SK-N-SH treated with all-trans-retinoic acid at 6 μM for 48 hours (cell line): ENCODE data around the gene PHLDB3.
"Not testable (repeated sequence)": the region's sequence is repeated elsewhere in the genome, so short reads cannot be mapped to it uniquely, and the experiment has no call there.

Experiments
- ATAC-seq: fragments of 200-7000 bp; cut with Tn5 transposase; 3 replicates; pipeline ENCODE4 v1.9.1; 2020; ENCODE audit warnings: mild to moderate bottlenecking, moderate library complexity
- ARNTL ChIP-seq: fragments of 450-650 bp; formaldehyde crosslinking; IDR thresholded peaks from 2 replicates; pipeline ENCODE4 v1.5.0; 2020; ENCODE audit warnings: low read depth, mild to moderate bottlenecking, moderate library complexity, borderline replicate concordance
- BACH2 ChIP-seq: fragments of 250-450 bp; sonication (Bioruptor Pico); IDR thresholded peaks from 2 replicates; pipeline ENCODE4 v1.9.0; 2021; ENCODE audit warnings: mild to moderate bottlenecking, borderline replicate concordance
- CREB5 ChIP-seq: fragments of 250-450 bp; sonication (Bioruptor Pico); IDR thresholded peaks from 2 replicates; pipeline ENCODE4 v1.5.1; 2020; ENCODE audit warnings: low read depth, mild to moderate bottlenecking, moderate library complexity
- CSDC2 ChIP-seq: fragments of 250-450 bp; sonication (Bioruptor Pico); IDR thresholded peaks from 2 replicates; pipeline ENCODE4 v1.5.0; 2020; ENCODE audit warnings: mild to moderate bottlenecking, moderate library complexity
- CSRNP3 ChIP-seq: fragments of 250-450 bp; sonication (Bioruptor Pico); IDR thresholded peaks from 2 replicates; pipeline ENCODE4 v1.5.1; 2021; ENCODE audit warnings: mild to moderate bottlenecking, moderate library complexity
- ESRRG ChIP-seq: fragments of 250-450 bp; sonication (Bioruptor Pico); IDR thresholded peaks from 2 replicates; pipeline ENCODE4 v1.6.1; 2021; ENCODE audit warnings: mild to moderate bottlenecking
- GLIS3 ChIP-seq: fragments of 250-450 bp; sonication (Bioruptor Pico); IDR thresholded peaks from 2 replicates; pipeline ENCODE4 v1.5.0; 2020; ENCODE audit warnings: mild to moderate bottlenecking, moderate library complexity
- ISL1 ChIP-seq: fragments of 250-450 bp; sonication (Bioruptor Pico); IDR thresholded peaks from 2 replicates; pipeline ENCODE4 v2.1.2; 2022; ENCODE audit warnings: mild to moderate bottlenecking, moderate library complexity
- PATZ1 ChIP-seq: fragments of 250-450 bp; sonication (Bioruptor Pico); IDR thresholded peaks from 2 replicates; pipeline ENCODE4 v1.8.0; 2020; ENCODE audit warnings: mild to moderate bottlenecking, moderate library complexity, borderline replicate concordance
- POU6F1 ChIP-seq: fragments of 250-450 bp; sonication (Bioruptor Pico); IDR thresholded peaks from 2 replicates; pipeline ENCODE4 v1.8.0; 2021; ENCODE audit warnings: low read depth, mild to moderate bottlenecking, moderate library complexity, borderline replicate concordance
- PPARA ChIP-seq: fragments of 250-450 bp; sonication (Bioruptor Pico); IDR thresholded peaks from 2 replicates; pipeline ENCODE4 v1.5.0; 2020; ENCODE audit warnings: mild to moderate bottlenecking, borderline replicate concordance
- SNAI2 ChIP-seq: fragments of 250-450 bp; sonication (Bioruptor Pico); IDR thresholded peaks from 2 replicates; pipeline ENCODE4 v1.5.0; 2020; ENCODE audit warnings: mild to moderate bottlenecking, moderate library complexity
- TCF4 ChIP-seq: fragments of 250-450 bp; sonication (Bioruptor Pico); IDR thresholded peaks from 2 replicates; pipeline ENCODE4 v1.8.0; 2021; ENCODE audit warnings: mild to moderate bottlenecking, moderate library complexity, borderline replicate concordance
- TOX ChIP-seq: fragments of 250-450 bp; sonication (Bioruptor Pico); IDR thresholded peaks from 2 replicates; pipeline ENCODE4 v1.8.0; 2021; ENCODE audit warnings: mild to moderate bottlenecking, moderate library complexity, borderline replicate concordance
- TSHZ2 ChIP-seq: fragments of 250-450 bp; sonication (Bioruptor Pico); IDR thresholded peaks from 2 replicates; pipeline ENCODE4 v1.5.0; 2020; ENCODE audit warnings: mild to moderate bottlenecking, moderate library complexity
- ZC3H10 ChIP-seq: fragments of 250-450 bp; sonication (Bioruptor Pico); IDR thresholded peaks from 2 replicates; pipeline ENCODE4 v1.5.1; 2021; ENCODE audit warnings: mild to moderate bottlenecking, moderate library complexity
- ZFP3 ChIP-seq: fragments of 250-450 bp; sonication (Bioruptor Pico); IDR thresholded peaks from 2 replicates; pipeline ENCODE4 v1.5.0; 2020; ENCODE audit warnings: mild to moderate bottlenecking, moderate library complexity
- ZNF565 ChIP-seq: fragments of 450-650 bp; formaldehyde crosslinking; conservative IDR thresholded peaks from 2 replicates; pipeline ENCODE4 v1.5.0; 2020; ENCODE audit warnings: low read depth, mild to moderate bottlenecking, moderate library complexity
- ZNF70 ChIP-seq: fragments of 450-650 bp; formaldehyde crosslinking; IDR thresholded peaks from 2 replicates; pipeline ENCODE4 v1.5.0; 2020; ENCODE audit warnings: mild to moderate bottlenecking, moderate library complexity
- ZNF8 ChIP-seq: fragments of 450-650 bp; formaldehyde crosslinking; IDR thresholded peaks from 2 replicates; pipeline ENCODE4 v1.5.0; 2020; ENCODE audit warnings: mild to moderate bottlenecking, moderate library complexity

The PHLDB3 gene

GRCh38 chr19:43437712-43438111 lies 66.8 kb downstream of the PHLDB3 start:
- ATAC-seq = no peak
- TF ChIP-seq CREB5 (CRISPR knock-in tag) = no peak
- no peak for TF ChIP-seq CSRNP3 (CRISPR knock-in tag)
- no peak for TF ChIP-seq GLIS3 (CRISPR knock-in tag)
- no peak for TF ChIP-seq TCF4 (CRISPR knock-in tag)
- no peak for TF ChIP-seq ESRRG
- no peak for TF ChIP-seq ISL1 (CRISPR knock-in tag)
- TF ChIP-seq ZNF565 = no peak
- no peak for TF ChIP-seq ZFP3 (CRISPR knock-in tag)
- no peak for TF ChIP-seq TOX (CRISPR knock-in tag)
- TF ChIP-seq ZC3H10 = no peak
- no peak for TF ChIP-seq PPARA (CRISPR knock-in tag)
- TF ChIP-seq BACH2 = no peak
- no peak for TF ChIP-seq ARNTL (CRISPR knock-in tag)
- TF ChIP-seq TSHZ2 (CRISPR knock-in tag) = no peak
- TF ChIP-seq CSDC2 (CRISPR knock-in tag) = no peak
- no peak for TF ChIP-seq SNAI2 (CRISPR knock-in tag)
- TF ChIP-seq ZNF70 = no peak
- no peak for TF ChIP-seq POU6F1 (CRISPR knock-in tag)
- TF ChIP-seq ZNF8 = no peak

GRCh38 chr19:43437284-43437683 lies 67.3 kb downstream of the PHLDB3 start:
- not testable (repeated sequence) for ATAC-seq

- no peak for ATAC-seq
- TF ChIP-seq BACH2 = no peak
- TF ChIP-seq TCF4 (CRISPR knock-in tag) = no peak
- TF ChIP-seq CREB5 (CRISPR knock-in tag) = no peak
- no peak for TF ChIP-seq ZNF8
- TF ChIP-seq GLIS3 (CRISPR knock-in tag) = no peak
- TF ChIP-seq POU6F1 (CRISPR knock-in tag) = no peak
- TF ChIP-seq ESRRG = no peak
- no peak for TF ChIP-seq ZNF565
- TF ChIP-seq ZNF70 = no peak
- no peak for TF ChIP-seq TOX (CRISPR knock-in tag)
- no peak for TF ChIP-seq PATZ1
- TF ChIP-seq ISL1 (CRISPR knock-in tag) = no peak
- no peak for TF ChIP-seq ARNTL (CRISPR knock-in tag)
- TF ChIP-seq CSRNP3 (CRISPR knock-in tag) = no peak
Observed at GRCh38 chr19:43435775-43436174, 68.8 kb downstream of the PHLDB3 start.
